Left hindlimb (tissue), 1 donor: ENCODE data around the gene TRPT1.

Source experiments
- DNase-seq: peaks from one replicate; pipeline ENCODE4 v3.0.0-alpha.2; 2018

TRPT1 gene

DNA sequence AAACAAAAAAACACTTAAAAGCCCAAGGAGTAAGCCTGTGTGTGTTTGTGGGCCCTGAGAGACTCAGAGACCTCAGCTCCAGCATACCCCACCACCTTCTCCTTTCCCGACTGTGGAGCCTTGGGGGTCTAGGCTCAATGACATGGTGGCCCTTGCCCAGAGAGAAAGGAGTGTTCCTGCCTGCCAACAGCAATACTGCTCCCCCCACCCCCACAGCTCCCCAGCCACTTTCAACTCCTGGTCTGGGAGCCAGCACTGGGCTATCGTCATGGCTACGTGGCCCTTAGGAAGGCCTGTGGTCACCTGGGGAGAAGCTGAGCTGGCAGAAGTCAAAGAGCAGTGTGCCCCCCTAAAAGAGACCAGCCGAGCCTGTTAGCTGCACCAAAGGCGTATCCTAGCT lies 18.1 kb upstream of the TRPT1 start:
- no peak for DNase-seq

DNA sequence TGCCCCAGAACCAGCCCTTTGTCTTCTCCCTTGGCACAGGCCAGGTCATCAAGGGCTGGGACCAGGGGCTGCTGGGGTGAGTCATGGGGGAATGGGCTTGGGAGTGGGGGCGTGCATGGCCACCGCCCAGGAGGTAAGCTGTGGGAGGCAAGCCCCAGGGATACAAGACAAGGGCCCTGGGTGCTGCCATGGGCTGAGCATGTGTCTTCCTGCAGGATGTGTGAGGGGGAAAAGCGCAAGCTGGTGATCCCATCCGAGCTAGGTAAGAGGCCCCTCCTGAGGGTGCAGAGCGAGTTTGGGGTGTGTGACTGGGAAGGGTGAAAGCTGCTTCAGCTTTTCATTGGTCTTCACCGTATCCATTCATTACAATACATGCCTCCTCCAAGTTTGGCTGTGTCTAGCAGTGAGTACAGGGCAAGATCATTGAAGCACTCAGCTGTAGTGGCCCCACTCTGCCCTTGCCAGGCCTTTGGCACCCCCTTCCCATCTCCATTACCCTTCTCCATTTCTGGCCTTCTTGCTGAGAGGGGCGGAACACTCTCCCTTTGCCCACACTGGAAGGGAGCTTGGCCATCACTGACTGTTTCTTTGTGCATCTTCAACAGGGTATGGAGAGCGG lies 17.4 kb upstream of the TRPT1 start:
- no peak for DNase-seq

GRCh38 chr11:64241491-64242374 lies 15.7 kb upstream of the TRPT1 start:
- DNase-seq, result peak; percentile 77

DNA sequence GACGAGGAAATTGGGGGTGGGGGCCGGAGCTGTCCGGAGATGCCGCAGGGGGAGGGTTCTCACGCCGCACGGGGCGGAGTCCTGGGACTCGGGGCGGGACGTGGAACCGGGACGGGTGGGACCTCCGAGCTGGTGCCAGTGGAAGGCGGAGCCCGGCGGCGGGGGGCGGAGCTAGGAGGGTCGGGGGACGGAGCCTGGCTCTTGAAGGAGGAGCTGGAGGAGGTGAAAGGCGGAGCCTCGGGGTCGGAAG lies 15.2 kb upstream of the TRPT1 start:
- peak; percentile 100 for DNase-seq

- peak; percentile 99 for DNase-seq
Observed at GRCh38 chr11:64240435-64241240, 14.7 kb upstream of the TRPT1 start, which contains the start of gene FKBP2. TSS of gene FKBP2 (plus strand) at chr11:64241095. CDS start at chr11:64242388, 1,293 bp downstream.

GRCh38 chr11:64239662-64240434 lies 13.9 kb upstream of the TRPT1 start:
- DNase-seq, result no peak

DNA sequence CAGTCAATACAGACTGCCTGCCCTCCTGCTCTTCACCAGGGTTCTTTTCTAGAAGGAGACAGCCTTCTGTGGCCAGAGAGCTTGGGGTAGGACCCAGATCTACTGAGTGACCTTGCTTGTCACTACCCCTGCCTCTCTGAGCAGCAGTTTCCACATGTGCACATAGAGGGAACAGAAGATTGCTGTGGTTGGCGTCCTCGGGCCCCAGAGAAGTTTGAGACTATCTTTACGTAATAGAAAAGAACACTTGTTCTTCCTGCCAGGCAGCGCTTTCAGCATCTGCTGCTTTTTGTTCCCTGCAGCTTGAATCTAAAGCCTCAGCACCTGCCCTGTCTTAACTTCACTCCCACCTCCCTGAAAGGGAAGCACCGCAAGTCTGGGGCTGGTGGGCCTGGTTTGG lies 13.0 kb upstream of the TRPT1 start:
- no peak for DNase-seq

GRCh38 chr11:64238076-64238475 lies 12.1 kb upstream of the TRPT1 start:
- DNase-seq, result no peak

GRCh38 chr11:64237484-64237951 lies 11.5 kb upstream of the TRPT1 start:
- no peak for DNase-seq

DNA sequence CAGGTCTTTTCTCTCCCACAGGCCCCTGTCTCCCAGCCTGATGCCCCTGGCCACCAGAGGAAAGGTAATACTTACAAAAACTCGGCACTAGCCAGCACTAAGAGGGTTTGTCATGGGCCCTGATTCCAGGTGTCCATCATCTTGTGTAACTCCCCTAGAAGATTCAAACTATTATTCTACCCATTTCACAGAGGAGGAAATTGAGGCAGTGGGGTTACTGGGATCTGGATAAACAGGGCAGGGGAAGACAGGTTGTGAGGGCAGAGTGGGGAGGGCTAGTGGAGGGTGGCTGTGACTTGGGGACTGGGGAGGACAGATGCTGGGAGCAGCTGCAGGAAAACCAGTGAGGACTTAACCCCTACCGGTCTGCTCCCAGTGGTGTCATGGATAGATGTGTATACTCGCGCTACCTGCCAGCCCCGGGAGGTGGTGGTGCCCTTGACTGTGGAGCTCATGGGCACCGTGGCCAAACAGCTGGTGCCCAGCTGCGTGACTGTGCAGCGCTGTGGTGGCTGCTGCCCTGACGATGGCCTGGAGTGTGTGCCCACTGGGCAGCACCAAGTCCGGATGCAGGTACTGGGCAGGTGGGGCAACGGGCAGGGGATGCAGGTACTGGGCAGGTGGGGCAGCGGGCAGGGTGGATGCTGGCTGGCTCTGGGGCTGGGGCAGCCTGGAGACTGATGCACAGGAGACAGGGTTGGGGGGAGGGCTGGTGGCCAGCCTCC lies 9.6 kb upstream of the TRPT1 start:
- DNase-seq, result no peak

- DNase-seq, result no peak
Observed at GRCh38 chr11:64234647-64235379, 8.8 kb upstream of the TRPT1 start.

GRCh38 chr11:64233913-64234586 lies 8.1 kb upstream of the TRPT1 start, which contains the start of gene VEGFB:
TSS of gene VEGFB (plus strand) at chr11:64234584. CDS start at chr11:64234834, 250 bp downstream.
- peak; percentile 81 for DNase-seq

DNA sequence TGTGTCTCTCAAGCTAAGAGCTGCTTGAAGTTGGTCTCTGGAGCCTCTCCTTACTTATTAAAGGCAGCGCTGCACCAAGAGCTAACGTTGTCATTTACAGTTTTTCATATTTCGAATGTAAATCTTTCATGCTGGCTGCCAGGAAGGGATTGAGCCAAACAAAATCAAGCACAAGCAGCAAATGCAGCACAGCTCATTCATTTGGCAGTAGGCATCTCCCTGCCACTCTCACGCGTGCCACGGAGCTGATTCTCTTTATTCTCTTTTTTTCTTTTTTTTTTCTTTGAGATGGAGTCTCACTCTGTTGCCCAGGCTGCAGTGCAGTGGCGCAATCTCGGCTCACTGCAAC lies 7.0 kb upstream of the TRPT1 start:
- DNase-seq, result no peak

DNA sequence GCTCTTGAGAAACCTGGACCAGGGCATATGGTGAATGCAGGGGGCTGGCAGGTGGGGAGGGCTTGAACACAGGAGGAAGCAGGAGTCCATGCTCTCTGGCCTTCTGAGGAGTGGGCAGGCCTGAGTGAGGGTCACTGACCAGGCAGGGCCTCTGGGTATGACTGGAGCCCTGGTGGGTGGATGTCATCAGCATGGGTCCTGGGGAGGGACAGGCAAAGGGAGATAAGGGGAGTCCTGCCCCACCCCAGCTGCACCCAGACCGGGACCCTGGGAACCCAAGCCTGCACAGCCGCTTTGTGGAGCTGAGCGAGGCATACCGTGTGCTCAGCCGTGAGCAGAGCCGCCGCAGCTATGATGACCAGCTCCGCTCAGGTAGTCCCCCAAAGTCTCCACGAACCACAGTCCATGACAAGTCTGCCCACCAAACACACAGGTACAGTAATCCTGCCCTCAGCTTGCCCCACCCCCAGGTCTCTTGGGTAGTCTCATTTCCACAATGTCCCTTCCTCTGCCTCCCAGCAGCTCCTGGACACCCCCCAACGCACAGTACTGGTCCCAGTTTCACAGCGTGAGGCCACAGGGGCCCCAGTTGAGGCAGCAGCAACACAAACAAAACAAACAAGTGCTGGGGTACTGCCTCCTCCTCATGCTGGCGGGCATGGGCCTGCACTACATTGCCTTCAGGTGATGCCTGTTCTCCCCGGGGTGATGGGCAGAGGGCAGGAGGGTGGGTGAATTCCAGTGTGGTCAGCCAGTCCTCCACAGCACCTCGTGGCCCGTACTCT lies 6.4 kb upstream of the TRPT1 start:
- DNase-seq, result no peak

DNA sequence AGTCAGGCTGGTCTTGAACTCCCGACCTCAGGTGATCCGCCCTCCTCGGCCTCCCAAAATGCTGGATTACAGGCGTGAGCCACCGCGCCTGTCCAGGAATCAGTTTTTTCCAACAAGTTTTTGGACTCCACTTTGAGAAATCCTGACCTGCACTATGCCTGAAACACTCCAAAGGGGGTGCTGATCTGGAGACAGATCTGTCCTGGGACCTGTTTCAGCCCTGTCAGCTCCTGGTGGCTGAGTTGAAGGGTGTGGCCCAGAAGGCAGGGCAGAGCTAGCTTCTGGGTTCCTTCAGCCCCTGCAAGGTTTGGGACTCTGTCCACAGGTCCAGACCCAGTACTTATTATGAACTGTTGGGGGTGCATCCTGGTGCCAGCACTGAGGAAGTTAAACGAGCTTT lies 5.6 kb upstream of the TRPT1 start:
- no peak for DNase-seq

- no peak for DNase-seq
Observed at GRCh38 chr11:64230985-64231365, 5.0 kb upstream of the TRPT1 start.

GRCh38 chr11:64230171-64230984 lies 4.4 kb upstream of the TRPT1 start, which contains the start of gene DNAJC4:
TSS of gene DNAJC4 (plus strand) at chr11:64230548. CDS start at chr11:64230855, 307 bp downstream.
- DNase-seq, result peak; percentile 92

GRCh38 chr11:64229744-64230170 lies 3.8 kb upstream of the TRPT1 start:
- DNase-seq, result no peak
